ENCODE measurements around the gene RAMP2. TPM values are rescaled to one million over a fixed set of nuclear protein-coding genes. Genes with fewer than 3 reads are reported as not detected.

The RAMP2 gene
- total RNA-seq, 1 experiment from 2014 or later = 10.9 TPM

DNA sequence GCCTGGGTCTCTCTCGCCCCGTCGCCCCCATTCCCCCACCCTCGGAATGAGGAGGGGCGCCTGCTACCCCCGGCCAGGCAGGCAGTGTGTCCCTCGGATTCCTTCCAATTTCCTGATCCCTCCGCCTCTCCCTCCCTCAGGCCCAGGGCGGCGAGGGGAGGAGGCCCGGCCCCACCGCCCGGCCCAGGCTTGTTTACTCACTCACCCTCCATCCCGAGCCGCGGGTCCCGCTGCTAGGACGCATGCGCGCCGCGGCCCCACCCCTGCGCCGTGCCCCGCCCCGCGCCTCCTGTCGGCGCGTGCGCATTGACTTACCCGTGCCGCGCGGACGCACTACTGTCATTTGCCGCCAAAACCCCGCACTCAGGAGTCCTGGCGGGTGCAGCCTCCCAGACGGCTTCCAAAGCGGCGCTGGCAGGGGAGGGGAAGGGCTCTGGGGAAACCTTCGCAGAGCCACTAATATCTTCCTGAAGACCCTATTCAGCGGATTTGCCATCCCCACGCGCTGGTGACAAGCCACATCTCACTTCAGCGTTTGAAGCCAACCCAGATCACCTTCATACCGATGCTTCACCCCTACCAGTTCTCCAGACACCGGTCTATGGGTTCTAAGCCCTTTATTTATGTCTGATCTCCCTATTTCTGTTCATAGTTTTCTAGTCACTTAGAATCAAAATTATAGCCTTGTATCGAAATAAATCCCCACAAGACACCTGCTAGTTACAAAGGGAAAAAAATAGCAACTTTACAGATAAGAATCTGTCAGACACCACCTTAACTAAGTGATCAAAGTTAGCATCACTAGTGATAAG, 16.0 kb upstream of the RAMP2 start, which contains the start of gene EZH1 (continued):
- TF ChIP-seq ZNF512 (CRISPR knock-in tag; IDR thresholded peaks at IDR 0.05; ENCODE audit: borderline replicate concordance) (no peak), NFYB (CRISPR knock-in tag; conservative IDR thresholded peaks at IDR 0.05; ENCODE audit: low read depth) (no peak), JUN (CRISPR knock-in tag; IDR thresholded peaks at IDR 0.05) (no peak), RELA (CRISPR knock-in tag; IDR thresholded peaks at IDR 0.05; ENCODE audit: borderline replicate concordance) (no peak; the same call in 1 of the 2 replicates), EMX1 (CRISPR knock-in tag; IDR thresholded peaks at IDR 0.05) (no peak), GRHL2 (CRISPR knock-in tag; IDR thresholded peaks at IDR 0.05; ENCODE audit: insufficient replicate concordance, severe bottlenecking) (no peak), FOXP1 (CRISPR knock-in tag; IDR thresholded peaks at IDR 0.05; ENCODE audit: borderline replicate concordance) (peak; percentile 96), PRRX2 (CRISPR knock-in tag; IDR thresholded peaks at IDR 0.05) (no peak), GABPB1 (CRISPR knock-in tag; IDR thresholded peaks at IDR 0.05) (peak; percentile 68), CREB1 (CRISPR knock-in tag; IDR thresholded peaks at IDR 0.05) (peak; percentile 85), ZNF416 (CRISPR knock-in tag; IDR thresholded peaks at IDR 0.05) (no peak), MXD4 (CRISPR knock-in tag; IDR thresholded peaks at IDR 0.05; ENCODE audit: borderline replicate concordance) (no peak), GTF2I (CRISPR knock-in tag; conservative IDR thresholded peaks at IDR 0.05) (no peak), USF2 (CRISPR knock-in tag; IDR thresholded peaks at IDR 0.05) (no peak), CDX4 (CRISPR knock-in tag; IDR thresholded peaks at IDR 0.05; ENCODE audit: borderline replicate concordance) (no peak), ELF4 (CRISPR knock-in tag; IDR thresholded peaks at IDR 0.05; ENCODE audit: low read depth) (peak; percentile 85; the same call in 1 of the 2 replicates)
- TF ChIP-seq, protein P1, sequence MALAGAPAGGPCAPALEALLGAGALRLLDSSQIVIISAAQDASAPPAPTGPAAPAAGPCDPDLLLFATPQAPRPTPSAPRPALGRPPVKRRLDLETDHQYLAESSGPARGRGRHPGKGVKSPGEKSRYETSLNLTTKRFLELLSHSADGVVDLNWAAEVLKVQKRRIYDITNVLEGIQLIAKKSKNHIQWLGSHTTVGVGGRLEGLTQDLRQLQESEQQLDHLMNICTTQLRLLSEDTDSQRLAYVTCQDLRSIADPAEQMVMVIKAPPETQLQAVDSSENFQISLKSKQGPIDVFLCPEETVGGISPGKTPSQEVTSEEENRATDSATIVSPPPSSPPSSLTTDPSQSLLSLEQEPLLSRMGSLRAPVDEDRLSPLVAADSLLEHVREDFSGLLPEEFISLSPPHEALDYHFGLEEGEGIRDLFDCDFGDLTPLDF (CRISPR knock-in tag; IDR thresholded peaks at IDR 0.05) = peak; percentile 92
- TF ChIP-seq, protein P2, sequence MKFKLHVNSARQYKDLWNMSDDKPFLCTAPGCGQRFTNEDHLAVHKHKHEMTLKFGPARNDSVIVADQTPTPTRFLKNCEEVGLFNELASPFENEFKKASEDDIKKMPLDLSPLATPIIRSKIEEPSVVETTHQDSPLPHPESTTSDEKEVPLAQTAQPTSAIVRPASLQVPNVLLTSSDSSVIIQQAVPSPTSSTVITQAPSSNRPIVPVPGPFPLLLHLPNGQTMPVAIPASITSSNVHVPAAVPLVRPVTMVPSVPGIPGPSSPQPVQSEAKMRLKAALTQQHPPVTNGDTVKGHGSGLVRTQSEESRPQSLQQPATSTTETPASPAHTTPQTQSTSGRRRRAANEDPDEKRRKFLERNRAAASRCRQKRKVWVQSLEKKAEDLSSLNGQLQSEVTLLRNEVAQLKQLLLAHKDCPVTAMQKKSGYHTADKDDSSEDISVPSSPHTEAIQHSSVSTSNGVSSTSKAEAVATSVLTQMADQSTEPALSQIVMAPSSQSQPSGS (CRISPR knock-in tag; IDR thresholded peaks at IDR 0.05; ENCODE audit: borderline replicate concordance, low read depth) = no peak
- TF ChIP-seq, protein P3, sequence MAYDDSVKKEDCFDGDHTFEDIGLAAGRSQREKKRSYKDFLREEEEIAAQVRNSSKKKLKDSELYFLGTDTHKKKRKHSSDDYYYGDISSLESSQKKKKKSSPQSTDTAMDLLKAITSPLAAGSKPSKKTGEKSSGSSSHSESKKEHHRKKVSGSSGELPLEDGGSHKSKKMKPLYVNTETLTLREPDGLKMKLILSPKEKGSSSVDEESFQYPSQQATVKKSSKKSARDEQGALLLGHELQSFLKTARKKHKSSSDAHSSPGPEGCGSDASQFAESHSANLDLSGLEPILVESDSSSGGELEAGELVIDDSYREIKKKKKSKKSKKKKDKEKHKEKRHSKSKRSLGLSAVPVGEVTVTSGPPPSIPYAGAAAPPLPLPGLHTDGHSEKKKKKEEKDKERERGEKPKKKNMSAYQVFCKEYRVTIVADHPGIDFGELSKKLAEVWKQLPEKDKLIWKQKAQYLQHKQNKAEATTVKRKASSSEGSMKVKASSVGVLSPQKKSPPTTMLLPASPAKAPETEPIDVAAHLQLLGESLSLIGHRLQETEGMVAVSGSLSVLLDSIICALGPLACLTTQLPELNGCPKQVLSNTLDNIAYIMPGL (CRISPR knock-in tag; IDR thresholded peaks at IDR 0.05) = 0 out of 2 replicates have a peak, but pooled peaks have one; percentile 25
- TF ChIP-seq, protein P4, sequence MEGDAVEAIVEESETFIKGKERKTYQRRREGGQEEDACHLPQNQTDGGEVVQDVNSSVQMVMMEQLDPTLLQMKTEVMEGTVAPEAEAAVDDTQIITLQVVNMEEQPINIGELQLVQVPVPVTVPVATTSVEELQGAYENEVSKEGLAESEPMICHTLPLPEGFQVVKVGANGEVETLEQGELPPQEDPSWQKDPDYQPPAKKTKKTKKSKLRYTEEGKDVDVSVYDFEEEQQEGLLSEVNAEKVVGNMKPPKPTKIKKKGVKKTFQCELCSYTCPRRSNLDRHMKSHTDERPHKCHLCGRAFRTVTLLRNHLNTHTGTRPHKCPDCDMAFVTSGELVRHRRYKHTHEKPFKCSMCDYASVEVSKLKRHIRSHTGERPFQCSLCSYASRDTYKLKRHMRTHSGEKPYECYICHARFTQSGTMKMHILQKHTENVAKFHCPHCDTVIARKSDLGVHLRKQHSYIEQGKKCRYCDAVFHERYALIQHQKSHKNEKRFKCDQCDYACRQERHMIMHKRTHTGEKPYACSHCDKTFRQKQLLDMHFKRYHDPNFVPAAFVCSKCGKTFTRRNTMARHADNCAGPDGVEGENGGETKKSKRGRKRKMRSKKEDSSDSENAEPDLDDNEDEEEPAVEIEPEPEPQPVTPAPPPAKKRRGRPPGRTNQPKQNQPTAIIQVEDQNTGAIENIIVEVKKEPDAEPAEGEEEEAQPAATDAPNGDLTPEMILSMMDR (IDR thresholded peaks at IDR 0.05) = no peak
- TF ChIP-seq, protein P5, sequence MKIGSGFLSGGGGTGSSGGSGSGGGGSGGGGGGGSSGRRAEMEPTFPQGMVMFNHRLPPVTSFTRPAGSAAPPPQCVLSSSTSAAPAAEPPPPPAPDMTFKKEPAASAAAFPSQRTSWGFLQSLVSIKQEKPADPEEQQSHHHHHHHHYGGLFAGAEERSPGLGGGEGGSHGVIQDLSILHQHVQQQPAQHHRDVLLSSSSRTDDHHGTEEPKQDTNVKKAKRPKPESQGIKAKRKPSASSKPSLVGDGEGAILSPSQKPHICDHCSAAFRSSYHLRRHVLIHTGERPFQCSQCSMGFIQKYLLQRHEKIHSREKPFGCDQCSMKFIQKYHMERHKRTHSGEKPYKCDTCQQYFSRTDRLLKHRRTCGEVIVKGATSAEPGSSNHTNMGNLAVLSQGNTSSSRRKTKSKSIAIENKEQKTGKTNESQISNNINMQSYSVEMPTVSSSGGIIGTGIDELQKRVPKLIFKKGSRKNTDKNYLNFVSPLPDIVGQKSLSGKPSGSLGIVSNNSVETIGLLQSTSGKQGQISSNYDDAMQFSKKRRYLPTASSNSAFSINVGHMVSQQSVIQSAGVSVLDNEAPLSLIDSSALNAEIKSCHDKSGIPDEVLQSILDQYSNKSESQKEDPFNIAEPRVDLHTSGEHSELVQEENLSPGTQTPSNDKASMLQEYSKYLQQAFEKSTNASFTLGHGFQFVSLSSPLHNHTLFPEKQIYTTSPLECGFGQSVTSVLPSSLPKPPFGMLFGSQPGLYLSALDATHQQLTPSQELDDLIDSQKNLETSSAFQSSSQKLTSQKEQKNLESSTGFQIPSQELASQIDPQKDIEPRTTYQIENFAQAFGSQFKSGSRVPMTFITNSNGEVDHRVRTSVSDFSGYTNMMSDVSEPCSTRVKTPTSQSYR (CRISPR knock-in tag; IDR thresholded peaks at IDR 0.05) = peak; percentile 85; the same call in 1 of the 2 replicates
